GM11168 (cell line): Measurements from ENCODE around the gene BCL2L11.

ENCODE experiments used
- in situ Hi-C: fragments of 300-500 bp; cut with MboI; formaldehyde crosslinking; loops from one replicate; pipeline ENCODE4 v1.12.0; 2022; ENCODE audit warnings: low sequenced_read_pairs; ENCODE audit not compliant: unreplicated experiment

BCL2L11 gene

DNA sequence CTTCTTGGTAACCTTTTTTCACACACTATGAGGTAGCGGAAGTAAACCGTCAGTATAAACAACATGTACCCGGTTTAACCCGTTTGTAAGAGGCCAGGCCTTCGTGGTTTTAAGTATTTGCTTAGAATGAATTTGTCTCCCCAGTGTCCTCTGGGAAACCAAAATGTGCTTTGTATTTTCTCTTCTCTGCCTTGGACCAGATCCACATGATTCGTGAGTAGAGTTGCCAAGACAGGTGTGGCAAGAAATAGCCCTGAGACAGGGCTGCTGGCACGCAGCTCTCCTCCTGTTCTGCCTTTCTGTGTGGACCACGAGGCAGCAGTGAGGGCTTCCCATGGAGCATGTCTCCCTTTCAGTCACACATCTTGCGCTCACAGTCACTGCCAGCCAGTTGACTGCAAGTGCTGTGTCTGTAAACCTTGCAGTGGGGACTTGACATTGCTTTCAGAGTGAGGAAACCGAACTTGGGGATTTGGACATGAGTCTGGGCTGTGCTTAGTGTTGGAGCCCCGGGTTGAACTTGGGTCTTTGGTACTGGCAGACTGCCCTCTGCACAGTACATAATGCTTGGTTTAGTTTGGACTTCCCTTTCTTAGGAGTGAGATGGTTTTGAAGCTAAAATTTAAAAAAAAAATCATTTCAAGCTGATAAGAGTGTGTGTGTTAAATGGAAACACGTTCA, 19.1 kb downstream of the BCL2L11 start:
- in situ Hi-C loops: no loop called here

DNA sequence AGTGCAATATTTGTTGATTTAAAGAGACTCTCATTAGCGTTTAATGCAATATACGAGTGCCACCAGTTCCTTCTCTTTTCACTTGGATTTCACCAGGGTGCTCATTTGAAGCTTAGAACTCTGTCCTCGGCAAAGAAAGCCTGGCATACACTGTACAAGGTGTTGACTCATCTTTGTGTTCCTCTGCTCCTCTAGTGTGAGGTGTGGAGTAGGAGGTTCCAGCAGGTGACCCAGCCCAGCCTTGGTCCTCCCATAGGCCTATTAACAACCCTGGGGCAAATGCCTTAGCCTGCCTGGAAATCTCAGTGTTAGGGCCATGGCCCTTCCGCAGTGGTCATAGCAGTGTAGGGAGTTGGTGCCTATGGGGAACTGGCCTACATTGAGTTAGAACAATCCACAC, 20.1 kb downstream of the BCL2L11 start:
- in situ Hi-C loops: no loop called here

DNA sequence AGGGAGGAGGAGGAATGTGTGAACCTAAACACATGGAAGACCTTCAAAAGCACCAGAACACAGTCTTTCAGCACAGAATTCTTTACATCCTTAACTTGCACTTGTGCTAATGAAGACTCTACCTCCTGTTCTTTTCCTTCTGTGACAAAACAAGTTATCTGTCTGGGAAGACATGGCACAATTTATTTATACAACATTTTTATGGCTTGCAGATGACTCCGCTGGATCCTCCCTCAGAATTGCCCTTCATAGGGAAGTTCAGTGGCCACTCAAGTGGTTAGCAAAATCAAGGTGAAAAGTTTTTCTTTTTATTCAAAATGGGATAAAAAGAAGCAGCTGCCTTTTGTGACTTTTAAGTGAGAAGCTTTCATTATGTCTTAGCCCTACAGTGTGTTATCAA, 21.4 kb downstream of the BCL2L11 start:
- in situ Hi-C loops: no loop called here

DNA sequence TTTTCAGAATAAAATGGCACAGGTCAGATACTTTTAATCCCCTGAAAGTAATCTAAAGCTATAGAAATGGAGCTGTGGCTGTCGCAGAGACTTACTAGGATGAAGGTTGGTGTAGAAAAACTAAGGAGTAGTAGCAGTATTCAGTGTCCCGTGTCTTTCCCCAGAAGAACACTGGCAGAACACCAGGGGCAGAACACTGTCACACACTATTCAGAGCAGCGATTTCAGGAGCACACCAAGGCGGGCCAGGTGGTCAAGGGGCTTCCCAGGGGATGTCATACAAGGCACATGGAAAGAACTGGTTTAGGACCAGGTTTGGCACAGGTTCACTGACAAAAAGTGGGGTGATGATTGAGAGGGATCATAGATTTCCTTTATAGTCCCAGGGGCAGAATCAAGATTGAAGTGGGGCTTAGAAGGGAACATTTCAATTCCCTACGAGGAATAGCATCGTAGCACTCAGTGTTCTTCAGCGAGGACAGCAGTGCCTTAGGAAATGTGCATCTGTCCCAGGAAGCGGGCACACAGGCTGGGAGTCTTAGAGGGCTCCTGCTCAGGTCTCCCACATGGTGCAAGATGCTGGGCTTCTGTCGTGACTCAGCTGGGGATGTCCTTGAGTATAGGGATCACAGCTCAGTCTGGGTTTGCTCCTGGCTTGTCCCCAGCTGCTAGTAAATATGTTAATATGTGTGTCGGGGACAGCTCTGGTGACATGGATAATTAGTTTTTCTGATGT, 22.6 kb downstream of the BCL2L11 start:
- in situ Hi-C loops: no loop called here

DNA sequence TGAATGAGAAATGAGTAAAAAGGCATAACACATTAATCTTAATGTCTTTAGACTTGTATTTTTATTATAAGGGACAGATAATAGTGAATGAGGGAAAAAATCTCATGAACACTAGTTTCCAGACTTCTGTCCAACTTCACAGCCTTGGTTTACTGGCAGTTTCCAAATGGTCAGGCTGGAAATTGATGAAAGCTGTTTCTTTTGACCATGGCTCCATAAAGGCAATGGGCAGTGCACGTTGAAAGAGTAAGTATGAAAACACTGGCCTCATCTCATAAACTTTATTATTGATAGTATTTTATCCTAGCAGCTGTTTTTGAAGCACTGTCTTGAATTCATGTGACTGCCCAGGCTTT, 23.1 kb downstream of the BCL2L11 start:
- in situ Hi-C loops: no loop called here

DNA sequence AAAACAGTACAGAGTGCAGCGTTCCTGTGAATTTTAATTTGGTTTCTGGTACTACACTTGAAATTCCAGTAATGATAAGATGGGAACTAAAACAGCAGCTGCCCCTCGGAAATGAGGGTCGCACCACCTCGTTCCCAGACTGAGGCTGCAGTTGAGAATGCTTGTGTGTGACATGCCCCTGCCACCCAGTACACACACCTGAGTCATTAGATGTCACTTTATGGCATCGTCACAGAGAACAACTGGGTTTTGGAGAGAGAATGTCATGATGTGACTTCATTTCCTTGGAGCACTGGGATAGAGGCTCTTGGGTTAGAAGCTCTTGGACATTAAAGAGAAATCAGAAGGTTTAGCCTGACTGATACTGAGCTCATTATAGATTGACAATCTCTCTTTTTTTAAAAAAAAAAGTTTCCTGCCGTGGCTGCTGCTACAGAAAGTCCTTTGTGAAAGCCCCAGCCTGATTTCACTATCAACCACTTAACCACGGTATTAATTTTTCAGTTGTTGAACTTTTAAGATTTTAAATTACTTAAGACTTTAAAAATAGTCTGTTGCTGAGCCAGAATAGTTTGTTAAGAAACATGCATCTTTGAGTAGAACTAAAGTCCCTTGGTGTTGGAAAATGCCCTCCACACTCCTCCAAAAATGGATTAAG, 24.5 kb downstream of the BCL2L11 start:
- in situ Hi-C loops: no loop called here

DNA sequence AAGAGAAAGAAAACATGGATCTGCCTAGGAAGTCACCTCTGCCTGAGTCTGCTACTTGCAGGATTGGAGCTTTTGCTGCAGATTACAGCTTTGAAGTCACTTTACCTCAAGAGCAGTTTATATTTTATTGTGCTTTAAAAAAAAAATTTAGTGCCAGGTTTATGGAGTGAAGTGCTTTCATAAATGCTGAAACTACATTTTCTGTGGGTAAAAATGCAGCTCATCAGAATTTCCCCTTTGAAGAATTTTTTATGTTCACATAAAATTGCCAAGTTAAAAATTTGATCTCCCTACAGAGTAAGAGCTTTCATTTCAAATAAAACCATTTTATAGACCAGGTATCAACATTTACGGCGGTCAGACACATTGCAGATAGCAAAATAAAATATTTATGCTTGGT, 25.2 kb downstream of the BCL2L11 start:
- in situ Hi-C loops: no loop called here

DNA sequence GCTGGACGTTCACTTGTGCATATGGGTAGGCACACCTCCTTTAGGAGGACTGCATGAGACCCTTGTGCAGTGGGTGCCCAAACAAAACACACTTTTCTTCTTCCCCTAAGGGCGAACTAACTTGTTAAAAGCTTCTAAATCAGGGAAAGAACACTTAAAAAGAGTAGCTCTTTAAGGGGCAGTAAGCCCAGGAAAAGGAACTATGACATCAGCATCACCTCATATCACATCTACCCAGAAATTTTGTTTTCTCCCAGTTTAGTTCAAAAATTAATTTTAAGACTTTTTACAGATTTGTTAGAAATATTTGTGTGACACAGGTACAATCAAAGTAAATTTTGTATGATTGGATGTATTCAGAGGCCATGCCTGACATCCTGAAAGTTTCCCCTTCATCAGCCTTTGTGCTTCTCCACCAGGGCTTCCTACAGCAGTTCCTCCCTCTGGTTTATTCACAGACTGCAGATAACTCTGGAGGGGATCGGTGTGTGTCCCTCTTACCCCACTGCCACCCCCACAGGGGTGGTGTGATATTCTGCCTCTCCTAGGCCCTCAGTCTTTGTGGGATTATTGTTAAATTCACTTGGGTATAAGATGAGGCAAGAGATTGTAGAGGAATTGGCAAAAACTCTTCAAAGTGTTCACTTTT, 27.6 kb downstream of the BCL2L11 start:
- in situ Hi-C loops: no loop called here

DNA sequence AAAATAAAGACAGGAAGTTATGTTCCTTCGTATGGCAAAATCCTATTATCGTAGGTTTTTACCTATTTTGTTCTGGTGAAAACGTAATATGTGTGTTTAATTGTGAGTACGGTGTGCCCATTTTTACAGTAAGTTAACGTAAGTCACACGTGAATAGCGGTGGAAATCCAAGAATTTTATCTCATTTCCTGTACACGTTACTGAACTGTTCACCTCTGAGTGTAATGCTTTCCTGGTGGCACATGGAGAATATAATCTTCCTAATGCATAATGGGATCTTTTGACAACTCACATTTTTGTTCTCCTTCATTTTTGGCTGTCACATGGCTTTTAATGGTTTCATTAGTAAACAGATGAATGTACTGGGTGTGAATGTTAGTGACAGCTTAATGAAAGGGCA, 28.2 kb downstream of the BCL2L11 start:
- in situ Hi-C loops: no loop called here

DNA sequence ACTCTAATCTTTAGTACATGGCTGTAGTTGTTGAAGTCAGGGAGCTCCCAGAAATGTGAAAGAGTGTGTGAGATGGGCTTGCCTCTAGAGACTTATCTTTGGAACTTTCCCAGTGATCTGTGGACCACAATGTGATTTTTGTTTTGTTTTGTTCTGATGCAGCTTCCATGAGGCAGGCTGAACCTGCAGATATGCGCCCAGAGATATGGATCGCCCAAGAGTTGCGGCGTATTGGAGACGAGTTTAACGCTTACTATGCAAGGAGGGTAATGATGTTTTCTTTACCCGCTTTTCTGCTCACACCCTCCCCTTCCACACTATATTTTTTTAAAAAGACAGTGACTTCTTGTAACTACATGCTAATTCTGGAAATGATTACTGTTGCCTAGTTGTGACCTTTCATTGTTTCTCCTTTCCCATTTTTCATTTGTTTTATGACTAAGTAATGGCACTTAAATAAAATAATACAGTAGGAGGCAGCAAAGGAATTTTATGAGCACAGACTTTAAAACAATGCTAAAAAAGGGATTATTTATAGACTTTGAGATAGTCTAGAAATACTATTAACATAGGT, 29.3 kb downstream of the BCL2L11 start:
- in situ Hi-C loops: no loop called here

DNA sequence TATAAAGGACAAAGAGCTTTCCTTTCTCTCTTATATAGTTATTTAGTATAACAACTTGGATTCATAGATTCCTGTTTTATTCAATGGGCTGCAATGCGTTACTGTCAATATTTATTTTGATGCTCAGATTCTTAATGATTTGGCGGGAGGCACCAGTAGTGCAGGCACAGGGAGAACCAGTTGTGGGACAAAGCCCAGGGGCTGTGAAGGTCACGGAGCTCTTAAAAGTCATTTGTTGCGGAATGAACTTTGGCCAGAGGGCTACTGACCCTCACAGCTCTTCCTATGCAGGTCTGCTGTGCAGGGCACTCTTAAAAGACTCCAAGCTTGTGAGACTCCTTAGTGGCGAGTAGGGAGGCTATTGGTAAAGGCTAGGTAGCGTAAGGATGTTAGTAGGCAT, 34.0 kb downstream of the BCL2L11 start:
- in situ Hi-C loops: no loop called here

DNA sequence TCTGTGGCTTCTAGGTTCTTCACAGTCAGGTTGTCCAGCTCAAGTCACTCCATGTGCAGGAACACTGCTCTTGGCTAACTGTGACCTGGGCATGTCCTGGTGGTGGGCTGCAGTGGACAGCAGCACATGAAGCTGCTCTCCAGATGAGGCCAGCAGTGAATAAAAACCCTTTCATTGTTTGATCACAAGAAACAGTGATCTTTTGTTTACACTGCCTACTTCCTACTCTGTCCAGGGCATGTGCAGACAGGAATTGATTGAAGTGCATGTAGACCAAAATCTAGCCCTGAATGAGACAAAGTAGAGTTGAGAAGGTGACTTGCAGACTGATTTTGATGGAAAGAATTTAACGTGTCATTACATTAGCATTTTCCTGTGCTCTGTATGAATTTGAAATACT, 34.9 kb downstream of the BCL2L11 start:
- in situ Hi-C loops: no loop called here

DNA sequence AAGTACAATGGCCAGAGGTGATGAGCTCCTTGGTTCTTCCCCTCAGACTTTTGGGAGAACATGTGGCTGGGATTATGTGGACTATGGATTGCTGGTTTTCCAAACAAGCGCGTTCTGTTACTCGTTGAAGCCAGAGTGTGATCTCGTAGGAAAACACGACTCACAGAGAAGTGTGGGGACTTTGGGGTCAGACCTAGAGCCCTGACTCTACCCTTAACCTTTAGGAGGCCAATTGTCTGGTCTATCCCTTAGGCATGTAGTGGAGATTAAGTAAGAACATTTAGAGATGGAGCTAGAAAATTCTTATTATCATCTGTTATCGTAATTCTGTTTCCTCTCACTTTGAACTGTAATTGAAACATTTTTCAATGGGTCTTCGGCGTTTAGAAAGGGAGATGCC, 35.8 kb downstream of the BCL2L11 start:
- in situ Hi-C loops: no loop called here

DNA sequence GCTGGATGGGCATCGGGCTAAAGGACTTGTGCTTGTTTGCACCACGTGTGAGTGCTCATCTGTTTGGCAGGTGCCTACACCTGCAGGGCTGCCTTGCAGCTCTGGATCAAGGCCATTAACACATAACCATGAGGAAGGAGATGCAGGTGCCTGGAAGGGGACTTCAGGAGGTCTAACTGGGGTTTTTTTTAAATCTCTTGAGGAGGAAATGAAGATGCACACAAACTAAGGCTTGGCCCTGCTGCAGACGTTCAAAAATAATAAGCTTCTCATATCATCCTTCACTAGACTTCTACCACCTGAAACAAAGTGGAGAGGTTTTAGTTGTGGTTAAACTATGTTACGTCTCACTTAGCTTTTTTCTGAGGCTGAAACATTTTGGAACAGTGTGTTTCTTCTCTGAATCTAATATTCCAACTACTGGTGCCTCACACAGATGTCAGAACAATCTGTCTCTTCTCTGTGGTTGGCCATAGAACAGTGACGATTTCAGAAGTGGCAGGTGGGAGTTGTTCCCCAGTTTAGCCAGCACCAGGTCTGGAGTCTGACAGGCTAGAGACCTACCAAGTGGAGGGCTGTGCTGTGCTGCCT, 36.5 kb downstream of the BCL2L11 start:
- in situ Hi-C loops: no loop called here

DNA sequence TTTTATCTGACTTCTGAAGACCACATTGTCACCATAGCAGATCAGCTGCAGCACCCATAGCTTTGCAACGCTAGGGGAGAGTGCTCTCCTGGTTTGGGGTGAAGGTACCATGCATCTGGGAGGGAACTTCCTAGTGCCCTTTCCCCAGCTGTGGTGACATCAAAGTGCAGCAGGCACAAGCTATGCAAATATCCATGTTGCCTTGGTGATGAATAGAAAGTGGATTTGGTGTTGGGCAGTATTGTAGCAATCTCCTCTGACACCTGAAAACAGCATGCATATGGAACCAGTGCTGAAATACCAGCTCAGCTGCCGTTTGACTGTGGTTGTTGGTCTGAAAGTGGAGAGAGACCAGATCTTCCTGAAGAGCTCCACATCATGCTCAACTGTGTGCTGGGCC, 37.1 kb downstream of the BCL2L11 start:
- in situ Hi-C loops: no loop called here

DNA sequence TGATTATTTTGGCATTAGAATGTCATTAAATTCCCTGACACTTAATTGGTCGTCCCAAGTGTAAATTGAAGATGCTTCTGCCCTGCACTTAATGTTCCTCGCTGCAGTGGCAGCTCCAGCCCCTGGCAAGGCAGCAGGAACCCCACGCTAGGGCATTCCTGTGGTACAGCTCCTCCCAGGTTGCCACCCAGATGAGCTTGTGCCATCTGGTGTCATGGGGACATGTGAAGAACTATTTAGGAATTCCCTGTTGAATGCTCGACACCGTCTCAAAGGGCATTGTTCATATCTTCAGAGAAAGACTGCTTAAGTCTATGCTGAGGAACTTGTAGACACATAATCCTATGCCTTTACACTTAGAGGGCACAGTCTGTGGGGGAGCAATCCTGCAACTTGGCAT, 38.9 kb downstream of the BCL2L11 start:
- in situ Hi-C loops: no loop called here

DNA sequence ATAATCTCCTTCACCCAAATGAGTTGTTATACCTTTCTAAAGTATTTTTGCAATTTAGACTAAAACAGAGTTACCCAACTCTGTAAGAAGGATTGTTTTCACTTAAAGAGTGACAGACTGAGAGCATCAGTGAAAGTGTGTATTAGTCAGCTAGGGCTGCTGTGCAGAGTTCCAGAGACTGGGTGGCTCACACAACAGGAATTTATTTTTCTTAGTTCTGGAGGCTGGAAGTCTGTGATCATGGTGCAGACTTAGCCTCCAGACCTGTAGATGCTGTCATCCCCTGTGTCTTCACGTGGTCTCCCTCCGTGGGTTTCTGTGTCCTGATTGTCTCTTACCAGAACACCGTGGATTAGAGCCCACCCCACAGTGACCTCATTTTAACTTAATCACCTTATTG, 40.0 kb downstream of the BCL2L11 start:
- in situ Hi-C loops: no loop called here

DNA sequence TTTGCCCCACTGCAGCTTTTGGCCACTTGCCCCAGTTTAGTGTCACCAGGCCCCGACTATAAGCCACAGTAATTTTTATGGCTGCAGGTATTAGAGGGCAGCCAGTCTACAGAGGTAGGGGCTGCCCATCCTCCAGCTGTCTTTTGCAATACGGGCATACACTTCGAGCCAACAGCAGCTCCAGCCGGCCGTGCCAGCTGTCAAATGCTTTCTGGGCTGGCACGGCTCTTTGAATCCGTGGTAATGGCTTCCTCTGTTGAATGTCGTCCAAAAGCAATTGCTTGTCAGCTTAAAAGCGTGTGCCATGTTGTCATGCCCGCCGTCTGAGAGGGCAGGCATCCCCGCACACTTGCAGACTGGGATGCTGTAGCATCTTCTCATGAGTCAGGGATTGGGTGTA, 41.3 kb downstream of the BCL2L11 start:
- in situ Hi-C loops: no loop called here

DNA sequence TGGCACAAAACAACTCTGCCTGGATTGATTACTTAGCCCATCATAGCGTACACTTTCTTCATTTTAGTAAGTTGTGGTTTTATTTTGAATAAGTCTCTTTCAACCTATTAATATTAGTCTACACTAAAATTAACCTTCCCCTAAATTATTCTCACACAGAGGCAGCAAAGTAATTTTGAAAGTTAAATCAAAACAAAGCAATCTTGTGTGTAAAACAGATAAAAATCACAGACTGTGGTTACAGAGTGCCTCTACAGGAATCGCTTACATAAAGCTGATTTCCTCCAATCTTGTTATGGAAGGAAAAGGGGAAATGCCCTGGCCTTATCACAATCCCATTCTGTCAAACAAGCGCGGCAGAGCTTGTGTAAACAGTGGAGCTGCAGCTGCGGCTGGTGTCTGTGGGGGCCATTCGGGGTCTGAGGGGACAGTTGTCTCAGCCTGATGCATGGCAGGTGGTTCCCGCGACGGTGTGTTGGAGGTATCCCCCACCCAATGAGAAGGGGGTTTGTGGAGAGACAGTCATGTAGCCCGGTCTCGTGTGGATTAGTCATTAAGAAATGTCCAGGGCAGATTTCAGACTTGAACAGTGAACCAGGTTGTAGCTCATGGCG, 42.1 kb downstream of the BCL2L11 start:
- in situ Hi-C loops: no loop called here

DNA sequence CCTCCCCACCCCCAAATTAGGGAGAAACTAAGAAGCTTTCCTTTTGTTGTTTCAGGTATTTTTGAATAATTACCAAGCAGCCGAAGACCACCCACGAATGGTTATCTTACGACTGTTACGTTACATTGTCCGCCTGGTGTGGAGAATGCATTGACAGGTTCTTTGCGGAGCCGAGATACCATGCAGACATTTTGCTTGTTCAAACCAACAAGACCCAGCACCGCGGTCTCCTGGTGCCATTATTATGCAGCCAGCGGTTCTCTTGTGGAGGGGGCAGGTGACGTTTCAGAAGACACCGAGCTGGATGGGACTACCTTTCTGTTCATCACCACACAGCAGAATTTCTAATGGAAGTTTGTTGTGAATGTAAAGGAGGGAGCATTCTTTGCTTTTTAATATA, 43.4 kb downstream of the BCL2L11 start:
- in situ Hi-C loops: no loop called here
